GM21423 (cell line): ENCODE measurements around the gene S100A12.
"Not testable (repeated sequence)": the region's sequence is repeated elsewhere in the genome, so short reads cannot be mapped to it uniquely, and the experiment has no call there.

Experiments
- ATAC-seq: cut with Tn5 transposase; IDR thresholded peaks from one replicate; pipeline ENCODE4 v1.9.1; 2021; ENCODE audit warnings: mild to moderate bottlenecking, moderate library complexity; ENCODE audit not compliant: unreplicated experiment

S100A12 gene

GRCh38 chr1:153375511-153375910 lies at the start of gene S100A12:
Gene S100A12, minus strand, starts transcription at chr1:153375621. Its CDS starts 1,029 bp downstream, at chr1:153374592.
- ATAC-seq = no peak

DNA sequence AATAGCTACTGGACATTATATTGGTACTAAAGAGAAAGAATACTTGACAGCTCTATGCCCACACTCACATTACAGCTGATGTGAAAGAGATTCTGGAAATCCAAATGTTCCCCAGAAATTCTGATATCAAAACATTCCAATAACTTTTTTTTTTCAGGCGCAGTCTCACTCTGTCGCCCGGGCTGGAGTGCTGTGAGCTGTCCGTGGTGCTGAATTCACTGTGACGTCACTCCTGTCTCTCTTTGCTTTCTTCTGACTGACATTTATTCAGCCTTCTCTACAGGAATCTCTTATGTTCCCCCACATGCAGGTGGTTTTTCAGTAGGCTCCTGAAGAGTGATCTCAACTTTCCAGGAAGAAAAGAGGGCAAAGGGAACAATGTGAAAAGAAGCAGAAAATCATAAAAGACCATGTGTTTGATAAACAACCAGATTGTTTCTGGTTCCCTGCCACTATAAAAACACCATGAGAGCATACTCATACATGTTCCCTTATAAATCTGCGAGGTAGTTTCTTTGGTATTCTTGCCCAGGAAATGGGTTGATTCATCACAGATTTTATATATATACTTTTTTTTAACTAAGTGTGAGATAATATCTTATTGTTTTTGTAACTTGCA lies 47.1 kb upstream of the S100A12 start:
- ATAC-seq = no peak

DNA sequence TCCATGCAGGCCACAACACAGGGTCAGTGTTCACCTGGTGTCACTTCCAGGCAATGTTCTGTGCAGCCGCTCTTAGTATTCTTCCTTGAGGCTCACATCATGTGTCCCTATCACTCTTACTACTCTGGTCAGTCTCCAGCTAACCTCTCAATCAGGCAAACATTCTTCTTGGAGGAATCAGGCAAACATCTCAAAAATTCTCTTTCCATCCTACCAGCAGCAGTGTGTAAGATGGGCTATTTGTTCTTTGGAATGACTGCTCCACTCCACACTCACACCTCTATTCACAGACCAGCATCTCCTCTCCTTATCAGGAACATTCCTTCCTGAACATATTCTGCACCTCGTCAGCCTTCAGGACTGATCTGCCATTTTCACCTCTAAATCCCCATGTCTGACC lies 44.9 kb upstream of the S100A12 start:
- ATAC-seq = no peak

DNA sequence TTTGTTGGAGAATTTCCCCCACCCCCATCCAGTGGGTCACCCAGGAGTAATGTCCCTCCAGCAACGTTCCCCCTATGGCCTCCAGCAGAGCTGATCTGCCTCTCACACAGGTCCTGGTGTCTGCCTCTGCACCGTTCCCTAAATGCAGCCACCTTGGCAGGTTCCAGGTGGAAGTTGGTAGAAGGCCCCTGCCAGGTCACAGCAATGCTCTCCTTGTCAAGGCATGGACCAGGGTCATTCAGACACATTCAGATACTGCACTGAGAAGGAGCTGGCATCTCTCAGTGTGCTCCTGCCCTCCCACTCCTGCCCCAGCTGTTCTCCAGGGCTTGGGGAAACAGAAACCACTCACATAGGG lies 44.0 kb upstream of the S100A12 start:
- not testable (repeated sequence) for ATAC-seq

- ATAC-seq = not testable (repeated sequence)
Measured at GRCh38 chr1:153418758-153419435, 43.5 kb upstream of the S100A12 start.

GRCh38 chr1:153417136-153417888 lies 41.9 kb upstream of the S100A12 start:
- no peak for ATAC-seq

DNA sequence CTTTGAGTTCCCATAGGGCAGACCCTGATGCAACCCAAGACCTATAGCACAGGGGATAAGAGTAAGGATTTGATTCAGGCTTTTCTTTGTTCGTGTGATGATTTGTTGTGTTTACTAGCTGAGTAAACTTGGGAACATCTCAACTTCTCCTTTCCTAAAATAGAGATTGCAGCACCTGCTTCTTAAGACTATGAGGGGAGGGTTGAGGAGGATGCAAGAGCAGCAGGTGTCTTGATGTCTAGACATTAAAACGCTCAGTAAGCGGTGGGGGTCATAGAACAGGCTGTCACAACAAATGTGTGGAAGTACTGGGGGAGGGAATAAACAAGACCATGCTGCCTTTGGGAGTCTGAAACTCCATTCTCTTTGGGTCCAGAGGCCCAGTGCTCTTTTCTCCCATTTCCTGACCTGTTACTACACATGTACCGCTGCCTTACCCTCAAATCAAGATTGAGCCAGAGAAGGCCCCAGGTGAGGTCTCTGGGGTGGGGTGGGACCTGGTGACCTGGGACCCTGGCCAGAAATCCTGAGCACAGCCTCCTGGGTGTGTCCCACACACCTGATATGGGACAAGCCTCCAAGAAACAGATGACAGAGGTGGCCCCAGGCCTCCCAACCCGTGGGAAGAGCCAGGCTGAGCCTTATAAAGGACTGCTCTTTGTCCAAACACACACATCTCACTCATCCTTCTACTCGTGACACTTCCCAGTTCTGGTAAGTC lies 40.6 kb upstream of the S100A12 start, which contains the start of gene S100A7A:
S100A7A (plus strand) TSS at position 671 of the 721 bp plus-strand sequence. CDS start 1,563 bp downstream, outside the sequence.
- ATAC-seq = no peak

- ATAC-seq = not testable (repeated sequence)
Measured at GRCh38 chr1:153413961-153414360, 38.5 kb upstream of the S100A12 start.

DNA sequence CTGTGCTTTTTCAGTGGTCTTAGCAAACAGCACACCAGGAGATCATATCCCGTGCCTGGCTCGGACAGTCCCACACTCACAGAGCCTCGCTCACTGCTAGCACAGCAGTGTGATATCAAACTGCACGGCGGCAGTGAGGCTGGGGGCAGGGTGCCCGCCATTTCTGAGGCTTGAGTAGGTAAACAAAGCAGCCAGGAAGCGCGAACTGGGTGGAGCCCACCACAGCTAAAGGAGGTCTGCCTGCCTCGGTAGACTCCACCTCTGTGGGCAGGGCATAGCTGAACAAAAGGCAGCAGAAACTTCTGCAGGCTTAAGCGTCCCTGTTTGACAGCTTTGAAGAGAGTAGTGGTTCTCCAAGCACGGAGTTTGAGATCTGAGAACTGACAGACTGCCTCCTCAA lies 31.9 kb upstream of the S100A12 start:
- ATAC-seq = not testable (repeated sequence)

DNA sequence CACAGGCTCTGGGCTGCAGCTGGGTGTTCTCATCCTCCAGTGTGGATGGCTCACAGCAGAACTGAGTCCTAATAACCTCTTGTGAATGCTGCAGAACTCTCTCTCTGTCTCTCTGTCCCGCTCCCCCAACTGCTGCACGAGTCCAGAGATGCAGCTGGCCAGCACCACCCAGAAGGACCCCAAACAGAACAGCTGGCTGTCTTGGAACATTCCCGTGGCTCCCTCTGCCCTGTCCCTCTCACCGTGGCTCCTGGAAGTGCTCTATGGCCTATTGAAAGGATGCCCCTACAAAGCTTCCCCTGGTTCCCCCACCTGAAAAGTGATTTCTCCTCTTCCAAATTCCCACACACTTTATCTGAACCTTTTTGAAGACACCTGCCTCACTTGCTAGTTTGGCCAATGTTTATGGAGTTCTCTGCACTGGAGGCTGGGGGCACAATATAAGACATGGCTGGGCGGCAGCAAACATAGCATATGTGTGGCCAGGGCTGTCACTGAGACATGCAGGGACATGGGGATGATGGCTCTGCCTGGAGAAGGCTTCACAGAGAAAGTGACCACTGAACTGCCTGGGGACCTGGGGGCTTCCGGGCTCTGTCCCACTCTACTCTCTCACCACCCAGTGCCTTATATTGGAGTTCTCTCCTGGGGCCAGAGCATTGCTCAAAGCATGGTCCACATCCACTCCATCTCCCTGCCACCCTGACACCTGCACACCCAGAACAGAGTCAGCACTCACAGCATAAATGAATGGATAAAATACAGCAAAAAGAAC lies 30.6 kb upstream of the S100A12 start:
- not testable (repeated sequence) for ATAC-seq

DNA sequence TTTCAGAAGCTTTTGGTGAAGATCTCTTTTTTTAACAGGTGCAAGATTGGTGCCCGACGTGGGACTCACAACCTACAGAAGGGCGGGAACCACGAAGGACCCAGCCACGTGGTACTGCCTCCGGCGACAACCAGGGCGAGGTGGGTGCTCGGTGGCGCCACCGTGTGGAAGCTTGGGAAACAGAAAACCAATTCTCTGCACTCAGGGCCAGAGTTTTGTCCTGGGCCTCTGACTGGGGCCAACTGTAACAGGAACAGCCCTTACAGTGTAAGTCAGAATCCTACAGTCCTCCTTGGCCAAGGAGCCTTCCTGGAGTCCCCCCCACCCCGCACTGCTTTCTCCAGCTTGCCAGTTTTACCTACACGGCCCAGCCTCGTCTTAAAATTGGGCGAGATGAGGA lies 29.3 kb upstream of the S100A12 start:
- ATAC-seq = no peak

DNA sequence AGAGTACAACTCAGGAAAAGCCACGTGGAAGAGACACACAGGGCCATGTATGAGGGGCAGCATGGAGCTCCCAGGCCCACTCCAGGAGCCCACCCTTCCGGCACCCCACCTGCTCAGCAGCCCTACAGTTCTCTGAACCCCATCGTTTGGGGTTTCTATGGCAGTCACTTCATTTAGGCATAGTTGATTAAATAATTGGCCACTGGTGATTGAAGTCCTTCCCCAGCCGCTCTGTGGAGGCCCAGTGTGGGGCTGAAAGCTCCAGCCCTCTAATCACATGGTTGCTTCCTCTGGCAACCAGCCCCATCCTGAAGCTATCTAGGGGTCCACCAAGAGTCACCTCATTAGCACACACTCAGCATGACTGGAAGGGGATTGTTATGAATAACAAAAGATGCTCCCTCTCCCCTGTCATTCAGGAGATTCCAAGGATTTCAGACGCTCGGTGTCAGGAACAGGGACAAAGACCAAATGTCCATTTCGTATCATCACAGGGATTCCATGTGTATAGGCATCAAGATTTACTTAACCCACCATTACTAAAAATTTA lies 28.7 kb upstream of the S100A12 start:
- ATAC-seq = no peak

GRCh38 chr1:153403421-153404085 lies 28.1 kb upstream of the S100A12 start:
- ATAC-seq = no peak

DNA sequence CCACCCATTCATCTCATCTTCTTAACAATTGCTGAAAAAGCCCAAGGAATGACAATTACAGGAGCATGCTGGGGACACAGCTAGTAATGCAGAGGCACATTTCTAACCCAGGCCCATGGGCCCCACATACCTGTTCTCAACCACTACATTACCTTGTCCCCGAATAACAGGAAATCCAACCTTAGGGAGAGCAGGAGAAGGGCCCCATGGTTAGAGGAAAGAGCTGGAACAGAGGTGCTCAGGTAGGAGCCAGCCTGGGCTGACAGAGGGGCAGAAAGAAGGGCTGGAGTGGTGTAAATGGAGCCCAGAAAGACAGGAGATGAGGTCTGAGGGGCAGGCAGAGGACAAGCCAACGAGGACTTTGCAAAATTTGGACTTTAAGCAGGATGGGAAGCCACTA lies 26.8 kb upstream of the S100A12 start:
- ATAC-seq = no peak

GRCh38 chr1:153401461-153401860 lies 26.0 kb upstream of the S100A12 start:
- ATAC-seq = no peak

GRCh38 chr1:153400244-153400643 lies 24.8 kb upstream of the S100A12 start:
- no peak for ATAC-seq

DNA sequence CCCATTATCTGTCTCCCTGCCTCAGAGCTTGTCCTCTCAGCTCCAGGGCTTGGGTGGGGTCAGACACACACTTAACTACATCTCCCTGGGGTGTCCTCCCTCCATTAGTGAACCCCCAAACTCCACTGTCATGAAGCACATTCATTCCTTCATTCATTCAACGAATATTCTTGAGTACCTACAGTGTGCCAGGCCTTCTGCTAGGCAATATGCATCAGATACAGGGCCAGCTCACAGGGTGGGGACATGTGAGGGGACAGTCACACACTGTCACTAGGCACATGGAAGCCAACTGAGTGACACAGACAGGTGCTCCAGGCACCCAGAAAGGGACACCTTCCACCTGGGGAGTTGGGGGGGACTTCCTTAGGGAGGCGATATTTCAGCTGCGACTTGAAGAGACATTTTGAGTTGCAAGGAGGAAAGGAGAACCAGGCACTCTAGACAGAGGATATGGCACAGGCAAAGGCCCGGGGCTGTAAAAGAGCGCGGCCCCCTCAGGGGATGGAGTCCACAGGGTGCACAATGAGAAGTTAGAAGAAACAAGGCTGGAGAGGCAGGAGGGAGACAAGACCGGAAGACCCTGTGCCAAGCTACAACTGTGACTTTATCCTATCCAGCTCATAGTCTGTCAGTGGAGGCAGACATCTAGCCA lies 24.1 kb upstream of the S100A12 start:
- ATAC-seq = no peak

- no peak for ATAC-seq
Measured at GRCh38 chr1:153397924-153398651, 22.7 kb upstream of the S100A12 start.
